GM21390 (cell line): ENCODE measurements around the gene NAT8L.

Experiments
- ATAC-seq: cut with Tn5 transposase; IDR thresholded peaks from one replicate; pipeline ENCODE4 v1.9.1; 2021; ENCODE audit not compliant: unreplicated experiment

The NAT8L gene

GRCh38 chr4:2063557-2064275, 4.6 kb downstream of the NAT8L start:
- ATAC-seq, result no peak

GRCh38 chr4:2064276-2064991, 5.3 kb downstream of the NAT8L start:
- no peak for ATAC-seq

- ATAC-seq, result no peak
Observed at GRCh38 chr4:2065106-2065930, 6.2 kb downstream of the NAT8L start.

- ATAC-seq, result no peak
Observed at GRCh38 chr4:2066011-2066551, 7.0 kb downstream of the NAT8L start.

GRCh38 chr4:2066571-2067445, 7.7 kb downstream of the NAT8L start:
- ATAC-seq, result no peak

GRCh38 chr4:2067446-2068197, 8.5 kb downstream of the NAT8L start:
- no peak for ATAC-seq

GRCh38 chr4:2068198-2068470, 9.0 kb downstream of the NAT8L start:
- no peak for ATAC-seq

GRCh38 chr4:2068566-2068965, 9.4 kb downstream of the NAT8L start:
- no peak for ATAC-seq

GRCh38 chr4:2069161-2069971, 10.2 kb downstream of the NAT8L start:
- ATAC-seq, result no peak

GRCh38 chr4:2069986-2070385, 10.9 kb downstream of the NAT8L start:
- no peak for ATAC-seq

GRCh38 chr4:2070421-2071251, 11.5 kb downstream of the NAT8L start:
- no peak for ATAC-seq

- ATAC-seq, result no peak
Observed at GRCh38 chr4:2071252-2071911, 12.3 kb downstream of the NAT8L start.

GRCh38 chr4:2071912-2072867, 13.1 kb downstream of the NAT8L start:
- no peak for ATAC-seq

- ATAC-seq, result no peak
Observed at GRCh38 chr4:2072971-2073807, 14.1 kb downstream of the NAT8L start.

GRCh38 chr4:2073808-2074481, 14.8 kb downstream of the NAT8L start:
- ATAC-seq, result no peak
